Liver (tissue), 9 donors: Measurements from ENCODE around the gene ANKRD10. TPM values are rescaled to one million over a fixed set of nuclear protein-coding genes. Genes with fewer than 3 reads are reported as not detected.

Source experiments
- DNase-seq: peaks from one replicate; pipeline ENCODE4 v3.0.0-alpha.2; 2017; ENCODE audit warnings: low spot score
- H3K27ac ChIP-seq, 2 donors: one replicate each; pipeline ENCODE4 v1.7.0; 2013; ENCODE audit warnings: inconsistent platforms in 2 of 2, low read length in 2 of 2, control low read depth in 1 of 2, low read depth in 1 of 2, mild to moderate bottlenecking in 1 of 2
- H3K27me3 ChIP-seq, 4 donors: one replicate each; pipeline versions ENCODE4 v1.6.1 to v1.7.0; 2013; ENCODE audit warnings: low read length in 3 of 4, inconsistent platforms in 1 of 4, mild to moderate bottlenecking in 1 of 4, moderate library complexity in 1 of 4; ENCODE audit not compliant: control insufficient read depth in 4 of 4, insufficient read depth in 4 of 4
- H3K36me3 ChIP-seq, 4 donors: one replicate each; pipeline versions ENCODE4 v1.6.1 to v1.7.0; 2013; ENCODE audit warnings: low read length in 3 of 4, mild to moderate bottlenecking in 3 of 4, low read depth in 1 of 4, moderate library complexity in 1 of 4; ENCODE audit not compliant: control insufficient read depth in 4 of 4, insufficient read depth in 3 of 4
- H3K4me1 ChIP-seq, 4 donors: one replicate each; pipeline versions ENCODE4 v1.6.1 to v1.7.0; 2013; ENCODE audit warnings: low read length in 3 of 4, mild to moderate bottlenecking in 3 of 4, moderate library complexity in 1 of 4; ENCODE audit not compliant: control insufficient read depth in 4 of 4, insufficient read depth in 4 of 4
- H3K4me3 ChIP-seq, 3 donors: one replicate each; pipeline versions ENCODE4 v1.6.1 to v1.7.0; 2013; ENCODE audit warnings: low read length in 3 of 3, control low read depth in 1 of 3, low read depth in 1 of 3, mild to moderate bottlenecking in 1 of 3
- H3K9ac ChIP-seq, 2 donors: one replicate each; pipeline ENCODE4 v1.7.0; 2013; ENCODE audit warnings: low read length in 2 of 2, mild to moderate bottlenecking in 2 of 2, moderate library complexity in 2 of 2, control low read depth in 1 of 2, low read depth in 1 of 2
- H3K9me3 ChIP-seq, 4 donors: one replicate each; pipeline versions ENCODE4 v1.6.1 to v1.7.0; 2013; ENCODE audit warnings: low read length in 3 of 4; ENCODE audit not compliant: control insufficient read depth in 4 of 4
- ATF3 ChIP-seq: IDR thresholded peaks from 2 replicates; pipeline ENCODE4 v1.6.1; 2016; ENCODE audit warnings: antibody characterized with exemption
- CTCF ChIP-seq: fragments of 150-350 bp; IDR thresholded peaks from 2 replicates; pipeline ENCODE4 v1.5.1; 2017; ENCODE audit warnings: improper control_type of control experiment, low read depth, low read length; ENCODE audit not compliant: missing input control
- EGR1 ChIP-seq, 2 donors: IDR thresholded peaks; 2 replicates each; pipeline ENCODE4 v1.6.1; 2016 to 2018; ENCODE audit warnings: antibody characterized with exemption in 2 of 2, low read depth in 2 of 2
- FOXA1 ChIP-seq: IDR thresholded peaks from 2 replicates; pipeline ENCODE4 v1.6.1; 2016; ENCODE audit warnings: antibody characterized with exemption
- FOXA2 ChIP-seq: IDR thresholded peaks from 2 replicates; pipeline ENCODE4 v1.6.1; 2016; ENCODE audit warnings: antibody characterized with exemption
- GABPA ChIP-seq, 2 donors: IDR thresholded peaks in 1 of 2; conservative IDR thresholded peaks in 1 of 2; 2 replicates each; pipeline ENCODE4 v1.6.1; 2016; ENCODE audit warnings: antibody characterized with exemption in 2 of 2, mild to moderate bottlenecking in 1 of 2, moderate library complexity in 1 of 2
- HNF4A ChIP-seq, 2 donors: conservative IDR thresholded peaks; 2 replicates each; pipeline ENCODE4 v1.6.1; 2016; ENCODE audit warnings: antibody characterized with exemption in 2 of 2, mild to moderate bottlenecking in 2 of 2
- HNF4G ChIP-seq: IDR thresholded peaks from 2 replicates; pipeline ENCODE4 v1.6.1; 2016; ENCODE audit warnings: antibody characterized with exemption
- JUND ChIP-seq, 2 donors: IDR thresholded peaks; 2 replicates each; pipeline ENCODE4 v1.6.1; 2016; ENCODE audit warnings: antibody characterized with exemption in 2 of 2
- MAX ChIP-seq: IDR thresholded peaks from 2 replicates; pipeline ENCODE4 v1.6.1; 2016; ENCODE audit warnings: antibody characterized with exemption
- NR2F2 ChIP-seq: IDR thresholded peaks from 2 replicates; pipeline ENCODE4 v1.6.1; 2016; ENCODE audit warnings: antibody characterized with exemption
- RAD21 ChIP-seq, 2 donors: IDR thresholded peaks; 2 replicates each; pipeline ENCODE4 v1.6.1; 2016; ENCODE audit warnings: antibody characterized with exemption in 2 of 2, mild to moderate bottlenecking in 2 of 2
- RXRA ChIP-seq, 2 donors: IDR thresholded peaks; 2 replicates each; pipeline ENCODE4 v1.6.1; 2017 to 2018; ENCODE audit warnings: antibody characterized with exemption in 2 of 2, mild to moderate bottlenecking in 1 of 2
- SP1 ChIP-seq: IDR thresholded peaks from 2 replicates; pipeline ENCODE4 v1.6.1; 2018; ENCODE audit warnings: antibody characterized with exemption, mild to moderate bottlenecking
- TAF1 ChIP-seq: conservative IDR thresholded peaks from 2 replicates; pipeline ENCODE4 v1.6.1; 2016; ENCODE audit warnings: antibody characterized with exemption, mild to moderate bottlenecking
- YY1 ChIP-seq: IDR thresholded peaks from 2 replicates; pipeline ENCODE4 v1.6.1; 2016; ENCODE audit warnings: antibody characterized with exemption, mild to moderate bottlenecking
- ZBTB33 ChIP-seq: IDR thresholded peaks from 2 replicates; pipeline ENCODE4 v1.6.1; 2016; ENCODE audit warnings: antibody characterized with exemption
- WGBS: extraction: QIAGEN DNeasy Blood & Tissue Kit; methylation state at CpG from one replicate; pipeline ENCODE4 v1.1.7; 2013; 5-methylcytosine and 5-hydroxymethylcytosine counted together
- polyA plus RNA-seq, 2 donors: library from polyadenylated mRNA; stranded (reverse) in 1 of 2; unstranded in 1 of 2; fragments of 200-250 nt in 1 of 2; fragments of >200 nt in 1 of 2; fragmentation: Nextera tagmentation in 1 of 2; extraction: Ambion mirVana in 1 of 2; gene quantifications; one replicate each; pipeline versions ENCODE4 v1.2.1 to v1.2.3, GENCODE V29; 2013 to 2015
- total RNA-seq, 2 donors: library from RNA; depleted of rRNA; stranded (reverse); fragments of >200 nt; gene quantifications; one replicate each; pipeline ENCODE4 v1.2.3, GENCODE V29; 2014
- donor health status: healthy.
- donor health status: healthy.
- donor health status: healthy.
- donor health status: healthy.
- donor health status: healthy.

ANKRD10 gene
- total and polyA plus RNA-seq, 4 donors, result 18.8 to 74.1 (median 52.9) TPM

DNA sequence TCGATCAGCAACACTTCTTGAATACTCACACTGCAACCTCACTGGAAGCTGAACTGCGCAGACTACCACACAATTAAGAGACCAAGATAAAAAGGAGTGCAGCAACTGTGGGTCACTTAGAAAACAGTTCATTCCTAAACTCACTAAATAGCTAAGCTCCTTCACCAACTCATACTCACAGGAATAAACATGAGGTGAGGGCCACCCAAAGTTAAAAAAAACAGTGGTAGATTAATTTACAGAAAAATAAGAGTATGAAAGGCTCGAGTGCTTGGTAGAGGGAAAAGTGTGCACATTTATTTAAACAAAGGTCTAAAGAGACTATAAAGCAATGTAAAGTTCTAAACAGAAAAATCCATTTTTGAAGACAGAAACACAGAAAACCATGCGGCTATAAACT lies 7.6 kb downstream of the ANKRD10 start:
- DNase-seq, result no peak
- 84% methylated on average over 3 of the region's 4 CpGs for WGBS
- Histone ChIP-seq H3K4me1 (peaks cover 11 to 49% (median 39%) of the 10 kb centered on the region in 4 donors), H3K27me3 (no peaks in the 10 kb centered on the region), H3K9ac (peak overlapping the region in 1 of 2 donors; percentile 37), H3K9me3 (no peaks in the 10 kb centered on the region), H3K4me3 (no peak overlapping the region), H3K36me3 (peaks cover 0 to 29% (median 17%) of the 10 kb centered on the region in 4 donors), H3K27ac (no peak overlapping the region)
- no peak for TF ChIP-seq YY1
- TF ChIP-seq ATF3, result no peak
- no peak for TF ChIP-seq NR2F2
- TF ChIP-seq ZBTB33, result no peak
- no peak for TF ChIP-seq RAD21 (IDR thresholded peaks at IDR 0.05)
- TF ChIP-seq GABPA (IDR thresholded peaks at IDR 0.05 in 1 of 2, conservative IDR thresholded peaks at IDR 0.05 in 1 of 2), result no peak
- TF ChIP-seq MAX, result no peak
- no peak for TF ChIP-seq RXRA (IDR thresholded peaks at IDR 0.05)
- no peak for TF ChIP-seq FOXA2
- TF ChIP-seq SP1, result no peak
- TF ChIP-seq TAF1, result no peak
- TF ChIP-seq HNF4G, result no peak
- no peak for TF ChIP-seq FOXA1
- no peak for TF ChIP-seq CTCF
- no peak for TF ChIP-seq JUND (IDR thresholded peaks at IDR 0.05)
- no peak for TF ChIP-seq EGR1 (IDR thresholded peaks at IDR 0.05; ENCODE audit: low read depth in 2 of 2)

DNA sequence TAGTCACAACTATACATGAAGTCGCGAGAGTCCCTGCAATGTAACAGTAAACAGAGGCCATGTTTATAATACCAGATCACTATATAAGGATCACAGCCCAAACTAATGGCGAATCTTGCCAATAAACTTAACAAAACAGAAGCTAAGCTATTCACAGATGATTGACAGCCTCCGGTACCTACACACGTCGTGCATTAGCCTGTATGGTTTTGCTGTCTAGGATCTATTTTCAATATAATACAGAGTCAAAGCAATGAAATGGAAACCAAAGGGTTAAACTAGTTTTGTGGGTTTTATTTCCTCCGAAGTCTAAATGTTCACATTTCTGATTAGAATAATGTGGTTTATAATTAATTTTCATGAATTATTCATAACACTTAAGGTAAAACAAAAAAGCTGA lies 10.1 kb downstream of the ANKRD10 start:
- Histone ChIP-seq H3K9ac (no peak overlapping the region), H3K9me3 (no peaks in the 10 kb centered on the region), H3K27me3 (no peaks in the 10 kb centered on the region), H3K27ac (no peak overlapping the region), H3K4me1 (peaks cover 6 to 33% (median 27%) of the 10 kb centered on the region in 4 donors), H3K36me3 (peaks cover 0 to 29% (median 17%) of the 10 kb centered on the region in 4 donors), H3K4me3 (no peak overlapping the region)
- no peak for TF ChIP-seq MAX
- 84% methylated on average over 7 of the region's 7 CpGs for WGBS
- DNase-seq, result no peak

DNA sequence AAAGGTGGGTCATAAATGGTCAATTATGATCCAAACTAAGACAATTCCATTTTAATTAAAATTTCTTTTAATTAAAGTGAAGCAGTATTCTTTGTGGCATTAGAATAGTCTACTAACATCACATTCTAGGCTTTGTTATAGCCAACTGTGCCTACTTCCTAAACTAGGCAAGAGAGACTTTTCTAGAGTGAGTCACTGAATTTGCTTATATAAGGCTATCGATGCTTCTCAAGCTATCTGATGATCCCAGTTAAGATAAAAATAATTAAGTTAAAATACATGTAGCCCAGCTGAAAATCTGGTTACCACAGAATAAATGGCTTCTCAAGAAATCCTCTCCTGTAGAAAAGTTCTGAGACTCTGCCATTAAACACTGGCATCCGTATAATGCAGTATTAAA lies 12.5 kb downstream of the ANKRD10 start:
- Histone ChIP-seq H3K9ac (no peak overlapping the region), H3K4me1 (peaks cover 2 to 9% (median 4%) of the 10 kb centered on the region in 4 donors), H3K27me3 (no peaks in the 10 kb centered on the region), H3K9me3 (no peaks in the 10 kb centered on the region), H3K4me3 (no peak overlapping the region), H3K27ac (no peak overlapping the region), H3K36me3 (peaks cover 0 to 31% (median 13%) of the 10 kb centered on the region in 4 donors)
- WGBS, result 91% methylated on average over 2 of the region's 2 CpGs
- TF ChIP-seq YY1 (no peak), HNF4A (conservative IDR thresholded peaks at IDR 0.05) (no peak), EGR1 (IDR thresholded peaks at IDR 0.05; ENCODE audit: low read depth in 2 of 2) (no peak), RXRA (IDR thresholded peaks at IDR 0.05) (no peak), FOXA2 (no peak), NR2F2 (no peak)
- no peak for DNase-seq
